Naive thymus-derived CD4-positive, alpha-beta T cell (primary cell): ENCODE results near the gene IPO7. TPM values are rescaled to one million over a fixed set of nuclear protein-coding genes. Genes with fewer than 3 reads are reported as not detected.

Source experiments
- ATAC-seq: fragments of 150-1000 bp; cut with Tn5 transposase; 2 replicates; pipeline ENCODE4 v1.10.0; 2021; ENCODE audit warnings: mild to moderate bottlenecking, moderate library complexity
- CTCF ChIA-PET: fragments of 350-600 bp; sonication (Branson Sonifier 250); formaldehyde crosslinking; loops from one replicate; lab custom pipeline; 2021; ENCODE audit warnings: antibody characterized with exemption; lab: Charles Lee
- POLR2A ChIA-PET: fragments of 350-600 bp; sonication (Branson Sonifier 250); formaldehyde crosslinking; loops from one replicate; lab custom pipeline; 2021; ENCODE audit warnings: antibody characterized with exemption, inconsistent platforms; lab: Charles Lee
- DNase-seq, 9 donors: peaks; one replicate each; pipeline versions ENCODE4 v3.0.0 to v3.0.0-alpha.2; 2020 to 2022; ENCODE audit warnings: mixed read lengths in 1 of 9
- H3K27ac ChIP-seq: one replicate; pipeline ENCODE4 v1.7.0; 2013; ENCODE audit warnings: mild to moderate bottlenecking, low read depth, low read length, moderate library complexity
- H3K27me3 ChIP-seq, 2 donors: one replicate each; pipeline ENCODE4 v1.7.0; 2013; ENCODE audit warnings: low read length in 2 of 2, mild to moderate bottlenecking in 2 of 2, moderate library complexity in 2 of 2; ENCODE audit not compliant: control insufficient read depth in 2 of 2, insufficient read depth in 2 of 2
- H3K36me3 ChIP-seq, 3 experiments: 1 replicate in 2 of 3; 2 replicates in 1 of 3; pipeline ENCODE4 v1.7.0; 2013; ENCODE audit warnings: low read length in 3 of 3, mild to moderate bottlenecking in 3 of 3, moderate library complexity in 1 of 3; ENCODE audit not compliant: insufficient read depth in 3 of 3, control insufficient read depth in 2 of 3
- H3K4me1 ChIP-seq, 2 donors: one replicate each; pipeline ENCODE4 v1.7.0; 2013; ENCODE audit warnings: low read length in 2 of 2, mild to moderate bottlenecking in 2 of 2, moderate library complexity in 1 of 2; ENCODE audit not compliant: control insufficient read depth in 2 of 2, insufficient read depth in 2 of 2
- H3K4me3 ChIP-seq: 2 replicates; pipeline ENCODE4 v1.7.0; 2013; ENCODE audit warnings: mild to moderate bottlenecking, low read length
- H3K9me3 ChIP-seq, 3 experiments: 1 replicate in 2 of 3; 2 replicates in 1 of 3; pipeline ENCODE4 v1.7.0; 2013; ENCODE audit warnings: low read length in 3 of 3; ENCODE audit not compliant: control insufficient read depth in 2 of 3
- H3K27ac Mint-ChIP-seq, 9 donors: one replicate each; pipeline ENCODE4 v1.8.0; 2020 to 2022; ENCODE audit warnings: mixed read lengths in 9 of 9, mild to moderate bottlenecking in 8 of 9, moderate library complexity in 5 of 9, inconsistent platforms in 2 of 9
- H3K27me3 Mint-ChIP-seq, 5 donors: one replicate each; pipeline ENCODE4 v1.8.0; 2021 to 2022; ENCODE audit warnings: mixed read lengths in 5 of 5, mild to moderate bottlenecking in 1 of 5
- H3K36me3 Mint-ChIP-seq, 5 donors: one replicate each; pipeline ENCODE4 v1.8.0; 2020 to 2022; ENCODE audit warnings: mixed read lengths in 5 of 5, mild to moderate bottlenecking in 3 of 5, inconsistent platforms in 1 of 5
- H3K4me1 Mint-ChIP-seq, 7 donors: one replicate each; pipeline ENCODE4 v1.8.0; 2020 to 2022; ENCODE audit warnings: mixed read lengths in 7 of 7, mild to moderate bottlenecking in 3 of 7, inconsistent platforms in 1 of 7
- H3K4me3 Mint-ChIP-seq, 10 donors: one replicate each; pipeline ENCODE4 v1.8.0; 2020 to 2022; ENCODE audit warnings: mild to moderate bottlenecking in 10 of 10, mixed read lengths in 10 of 10, moderate library complexity in 6 of 10, inconsistent platforms in 2 of 10
- H3K9me3 Mint-ChIP-seq, 11 donors: one replicate each; pipeline ENCODE4 v1.8.0; 2020 to 2022; ENCODE audit warnings: mixed read lengths in 11 of 11, mild to moderate bottlenecking in 4 of 11, inconsistent platforms in 1 of 11, moderate library complexity in 1 of 11
- intact Hi-C, 2 donors: fragments of 100-400 bp; cut with micrococcal nuclease; formaldehyde crosslinking; loops; one replicate each; pipeline ENCODE4 v1.15.1; 2023
- polyA plus RNA-seq, 2 donors: library from polyadenylated mRNA; unstranded; fragments of 300-500 nt; fragmentation: Illumina TruSeq; gene quantifications; one replicate each; pipeline ENCODE4 v1.2.3, GENCODE V29; 2021
- total RNA-seq, 6 experiments: library from RNA in 5 of 6; stranded (reverse) in 5 of 6; gene quantifications; 1 replicate in 5 of 6; 2 replicates in 1 of 6; pipeline ENCODE4 v1.2.3 and lab custom pipeline; 2021 to 2026

IPO7 gene
- total and polyA plus RNA-seq, 7 experiments from 2014 or later = 4.1 to 105 (median 57.5) TPM

GRCh38 chr11:9462806-9463537, 78.5 kb downstream of the IPO7 start:
- DNase-seq = no peak
- H3K27me3 ChIP-seq = no peaks in the 10 kb centered on the region

GRCh38 chr11:9470765-9471164, 86.3 kb downstream of the IPO7 start:
- ChIA-PET CTCF (no interaction called here), POLR2A (interaction anchor here (0.7 to 1.3 kb wide), 3 partner anchors 9 to 684 kb away, joined by 3 to 5 read pairs (median 3); partner anchors contain the start of gene ZNF143)
- H3K9me3 Mint-ChIP-seq = no peaks in the 10 kb centered on the region
- no peaks in the 10 kb centered on the region for H3K9me3 ChIP-seq
- no peak overlapping the region for H3K27ac ChIP-seq
- no peak overlapping the region for H3K4me3 ChIP-seq
- no peak overlapping the region for H3K4me3 Mint-ChIP-seq
- H3K36me3 Mint-ChIP-seq = peaks cover 8 to 35% (median 21%) of the 10 kb centered on the region in 5 donors
- peaks cover 4 to 27% (median 15%) of the 10 kb centered on the region in 7 donors for H3K4me1 Mint-ChIP-seq
- DNase-seq (no peak), ATAC-seq (no peak)
- peaks cover 5 to 46% (median 13%) of the 10 kb centered on the region in 3 experiments for H3K36me3 ChIP-seq
- H3K27ac Mint-ChIP-seq = peak overlapping the region in 1 of 9 donors; percentile 35
- no peaks in the 10 kb centered on the region for H3K27me3 Mint-ChIP-seq
- H3K4me1 ChIP-seq = no peaks in the 10 kb centered on the region
- intact Hi-C loops = no loop called here
- H3K27me3 ChIP-seq = no peaks in the 10 kb centered on the region

More at GRCh38 chr11:9462806-9463537, 78.5 kb downstream of the IPO7 start:
- no peaks in the 10 kb centered on the region for H3K36me3 ChIP-seq
- Mint-ChIP-seq H3K27me3 (no peaks in the 10 kb centered on the region), H3K4me3 (peak overlapping the region; percentile 70 to 96 (median 83)), H3K27ac (peak overlapping the region; percentile 47 to 99 (median 74)), H3K4me1 (peaks cover 24 to 44% (median 31%) of the 10 kb centered on the region in 7 donors), H3K36me3 (peaks cover 0 to 19% (median 10%) of the 10 kb centered on the region in 5 donors), H3K9me3 (peaks cover 0 to 9% (median 0%) of the 10 kb centered on the region in 11 donors)
- no peak overlapping the region for H3K27ac ChIP-seq
- intact Hi-C loops = loop anchor here in 1 of 2 donors (5.0 kb wide), 2 partner anchors 296 to 551 kb away; partner anchors contain the start of gene AKIP1
- H3K4me3 ChIP-seq = no peak overlapping the region
- ChIA-PET POLR2A (interaction anchor here (0.6 kb wide), 1 partner anchor 295 kb away, joined by 3 read pairs; no protein-coding TSS in a partner anchor), CTCF (no interaction called here)
- ATAC-seq = no peak
- peaks cover 9 to 19% of the 10 kb centered on the region in 2 donors for H3K4me1 ChIP-seq
- H3K9me3 ChIP-seq = no peaks in the 10 kb centered on the region

GRCh38 chr11:9473408-9473807, 89.0 kb downstream of the IPO7 start:
- POLR2A ChIA-PET = interaction anchor here (3.0 kb wide), 1 partner anchor 13 kb away, joined by 20 read pairs; the partner anchor contains the start of gene ZNF143
- H3K27ac Mint-ChIP-seq = no peak overlapping the region
- H3K4me3 Mint-ChIP-seq = no peak overlapping the region
- H3K9me3 Mint-ChIP-seq = no peaks in the 10 kb centered on the region
- Histone ChIP-seq H3K9me3 (no peaks in the 10 kb centered on the region), H3K27me3 (no peaks in the 10 kb centered on the region), H3K27ac (no peak overlapping the region), H3K4me3 (no peak overlapping the region), H3K4me1 (no peaks in the 10 kb centered on the region), H3K36me3 (peaks cover 9 to 56% (median 21%) of the 10 kb centered on the region in 3 experiments)
- no peaks in the 10 kb centered on the region for H3K27me3 Mint-ChIP-seq
- DNase-seq = no peak
- CTCF ChIA-PET = no interaction called here
- intact Hi-C loops = no loop called here
- peaks cover 8 to 36% (median 22%) of the 10 kb centered on the region in 5 donors for H3K36me3 Mint-ChIP-seq
- peaks cover 0 to 11% (median 9%) of the 10 kb centered on the region in 7 donors for H3K4me1 Mint-ChIP-seq
- no peak for ATAC-seq

GRCh38 chr11:9479899-9480298, 95.4 kb downstream of the IPO7 start:
- POLR2A ChIA-PET = interaction anchor here (0.6 to 1.2 kb wide), 4 partner anchors 14 to 20 kb away, joined by 3 to 5 read pairs (median 4); partner anchors contain the start of gene ZNF143

GRCh38 chr11:9489080-9489765, 104.8 kb downstream of the IPO7 start:
- peak overlapping the region in 5 of 9 donors; percentile 30 to 77 (median 64) for H3K27ac Mint-ChIP-seq
- no peak overlapping the region for H3K27ac ChIP-seq
- DNase-seq (no peak), ATAC-seq (no peak)
- no peaks in the 10 kb centered on the region for H3K27me3 Mint-ChIP-seq
- no peaks in the 10 kb centered on the region for H3K9me3 ChIP-seq
- H3K36me3 Mint-ChIP-seq = peaks cover 0 to 34% (median 20%) of the 10 kb centered on the region in 5 donors
- H3K4me1 Mint-ChIP-seq = peaks cover 0 to 6% (median 0%) of the 10 kb centered on the region in 7 donors
- H3K27me3 ChIP-seq = no peaks in the 10 kb centered on the region
- H3K36me3 ChIP-seq = peaks cover 0 to 42% (median 6%) of the 10 kb centered on the region in 3 experiments
- ChIA-PET POLR2A (no interaction called here), CTCF (interaction anchor here (1.5 to 1.9 kb wide), 2 partner anchors 16 to 18 kb away, joined by 3 to 4 read pairs; no protein-coding TSS in a partner anchor)
- no peak overlapping the region for H3K4me3 ChIP-seq
- no peaks in the 10 kb centered on the region for H3K4me1 ChIP-seq
- intact Hi-C loops = no loop called here
- H3K9me3 Mint-ChIP-seq = no peaks in the 10 kb centered on the region
- H3K4me3 Mint-ChIP-seq = no peak overlapping the region

More at GRCh38 chr11:9479899-9480298, 95.4 kb downstream of the IPO7 start:
- peaks cover 0 to 3% (median 0%) of the 10 kb centered on the region in 7 donors for H3K4me1 Mint-ChIP-seq
- no peaks in the 10 kb centered on the region for H3K9me3 Mint-ChIP-seq
- ATAC-seq = no peak
- Histone ChIP-seq H3K27me3 (no peaks in the 10 kb centered on the region), H3K36me3 (peaks cover 10 to 42% (median 13%) of the 10 kb centered on the region in 3 experiments), H3K4me3 (no peak overlapping the region), H3K9me3 (no peaks in the 10 kb centered on the region), H3K4me1 (no peaks in the 10 kb centered on the region), H3K27ac (no peak overlapping the region)
- H3K27ac Mint-ChIP-seq = peak overlapping the region in 2 of 9 donors; percentile 14 to 52
- H3K27me3 Mint-ChIP-seq = no peaks in the 10 kb centered on the region
- DNase-seq = no peak
- CTCF ChIA-PET = no interaction called here
- peaks cover 5 to 33% (median 16%) of the 10 kb centered on the region in 5 donors for H3K36me3 Mint-ChIP-seq
- intact Hi-C loops = no loop called here
- no peak overlapping the region for H3K4me3 Mint-ChIP-seq

- peaks cover 7 to 52% (median 8%) of the 10 kb centered on the region in 3 experiments for H3K36me3 ChIP-seq
- no peak overlapping the region for H3K4me3 Mint-ChIP-seq
- POLR2A ChIA-PET = interaction anchor here (0.6 kb wide), 1 partner anchor 83 kb away, joined by 4 read pairs; no protein-coding TSS in a partner anchor
- ATAC-seq (no peak), DNase-seq (no peak)
- H3K27me3 ChIP-seq = no peaks in the 10 kb centered on the region
- no peak overlapping the region for H3K4me3 ChIP-seq
- intact Hi-C loops = no loop called here
- H3K4me1 Mint-ChIP-seq = peaks cover 0 to 6% (median 0%) of the 10 kb centered on the region in 7 donors
- H3K27ac Mint-ChIP-seq = no peak overlapping the region
- no peaks in the 10 kb centered on the region for H3K4me1 ChIP-seq
- H3K9me3 Mint-ChIP-seq = no peaks in the 10 kb centered on the region
- no peaks in the 10 kb centered on the region for H3K9me3 ChIP-seq
- CTCF ChIA-PET = interaction anchor here (1.5 to 1.9 kb wide), 2 partner anchors 15 to 16 kb away, joined by 3 to 4 read pairs; no protein-coding TSS in a partner anchor
- no peaks in the 10 kb centered on the region for H3K27me3 Mint-ChIP-seq
- H3K36me3 Mint-ChIP-seq = peaks cover 0 to 41% (median 19%) of the 10 kb centered on the region in 5 donors
- H3K27ac ChIP-seq = no peak overlapping the region
Measured at GRCh38 chr11:9490376-9490775, 105.9 kb downstream of the IPO7 start.
